Measurements from ENCODE around the gene HDAC8. TPM values are rescaled to one million over a fixed set of nuclear protein-coding genes. Genes with fewer than 3 reads are reported as not detected.
"Not testable (repeated sequence)": the region's sequence is repeated elsewhere in the genome, so short reads cannot be mapped to it uniquely, and the experiment has no call there.

HDAC8 gene
- total and polyA plus RNA-seq, 2 donors from 2014 or later: 32.9 to 38.4 TPM

- TF ChIP-seq CTCF (IDR thresholded peaks at IDR 0.05; ENCODE audit: borderline replicate concordance, extremely low read depth, insufficient read depth): no peak
- H3K4me1 ChIP-seq (ENCODE audit: control insufficient read depth in 2 of 3, insufficient read depth in 2 of 3, low read depth in 1 of 3, low read length in 3 of 3): no peaks in the 10 kb centered on the region
- no peak for FAIRE-seq
Observed at GRCh38 chrX:72569786-72570185, 2.9 kb downstream of the HDAC8 start.

GRCh38 chrX:72568406-72569092 lies 4.1 kb downstream of the HDAC8 start:
- Histone ChIP-seq H3K9ac (ENCODE audit: low read length in 3 of 3) (no peak overlapping the region), H3K4me3 (ENCODE audit: low read length in 3 of 3) (no peak overlapping the region), H3K9me3 (ENCODE audit: control insufficient read depth in 2 of 3, insufficient read depth in 1 of 3, low read length in 3 of 3) (no peaks in the 10 kb centered on the region), H3K27me3 (ENCODE audit: control insufficient read depth, insufficient read depth, low read length) (no peaks in the 10 kb centered on the region), H3K36me3 (ENCODE audit: control insufficient read depth in 2 of 3, insufficient read depth in 3 of 3, low read length in 3 of 3) (peaks cover 0 to 11% (median 3%) of the 10 kb centered on the region in 3 donors), H3K4me1 (ENCODE audit: control insufficient read depth in 2 of 3, insufficient read depth in 2 of 3, low read depth in 1 of 3, low read length in 3 of 3) (no peaks in the 10 kb centered on the region), H3K27ac (ENCODE audit: low read depth in 2 of 2, low read length in 2 of 2) (no peak overlapping the region)
- DNase-seq (no peak), FAIRE-seq (no peak)
- no peak for TF ChIP-seq CTCF (IDR thresholded peaks at IDR 0.05; ENCODE audit: borderline replicate concordance, extremely low read depth, insufficient read depth)
- intact Hi-C loops (cut with DNase I): no loop called here

More at GRCh38 chrX:72569786-72570185, 2.9 kb downstream of the HDAC8 start:
- peaks cover 0 to 11% (median 3%) of the 10 kb centered on the region in 3 donors for H3K36me3 ChIP-seq (ENCODE audit: control insufficient read depth in 2 of 3, insufficient read depth in 3 of 3, low read length in 3 of 3)
- no peak for DNase-seq
- intact Hi-C loops (cut with DNase I): no loop called here
- H3K27ac ChIP-seq (ENCODE audit: low read depth in 2 of 2, low read length in 2 of 2): no peak overlapping the region
- no peaks in the 10 kb centered on the region for H3K9me3 ChIP-seq (ENCODE audit: control insufficient read depth in 2 of 3, insufficient read depth in 1 of 3, low read length in 3 of 3)
- no peak overlapping the region for H3K4me3 ChIP-seq (ENCODE audit: low read length in 3 of 3)
- H3K9ac ChIP-seq (ENCODE audit: low read length in 3 of 3): no peak overlapping the region
- H3K27me3 ChIP-seq (ENCODE audit: control insufficient read depth, insufficient read depth, low read length): no peaks in the 10 kb centered on the region

GRCh38 chrX:72566448-72566847 lies 6.2 kb downstream of the HDAC8 start:
- no peak overlapping the region for H3K9ac ChIP-seq (ENCODE audit: low read length in 3 of 3)
- no peak for TF ChIP-seq CTCF (IDR thresholded peaks at IDR 0.05; ENCODE audit: borderline replicate concordance, extremely low read depth, insufficient read depth)
- H3K4me3 ChIP-seq (ENCODE audit: low read length in 3 of 3): no peak overlapping the region
- H3K9me3 ChIP-seq (ENCODE audit: control insufficient read depth in 2 of 3, insufficient read depth in 1 of 3, low read length in 3 of 3): no peaks in the 10 kb centered on the region
- no peak for DNase-seq
- no peak overlapping the region for H3K27ac ChIP-seq (ENCODE audit: low read depth in 2 of 2, low read length in 2 of 2)
- FAIRE-seq: no peak
- H3K36me3 ChIP-seq (ENCODE audit: control insufficient read depth in 2 of 3, insufficient read depth in 3 of 3, low read length in 3 of 3): peaks cover 0 to 11% (median 3%) of the 10 kb centered on the region in 3 donors
- no peaks in the 10 kb centered on the region for H3K4me1 ChIP-seq (ENCODE audit: control insufficient read depth in 2 of 3, insufficient read depth in 2 of 3, low read depth in 1 of 3, low read length in 3 of 3)
- H3K27me3 ChIP-seq (ENCODE audit: control insufficient read depth, insufficient read depth, low read length): no peaks in the 10 kb centered on the region
- intact Hi-C loops (cut with DNase I): no loop called here

GRCh38 chrX:72559655-72560054 lies 13.0 kb downstream of the HDAC8 start:
- intact Hi-C loops (cut with DNase I); H3K4me1 ChIP-seq (ENCODE audit: control insufficient read depth in 2 of 3, insufficient read depth in 2 of 3, low read depth in 1 of 3, low read length in 3 of 3); FAIRE-seq; H3K9me3 ChIP-seq (ENCODE audit: control insufficient read depth in 2 of 3, insufficient read depth in 1 of 3, low read length in 3 of 3); H3K36me3 ChIP-seq (ENCODE audit: control insufficient read depth in 2 of 3, insufficient read depth in 3 of 3, low read length in 3 of 3); H3K9ac ChIP-seq (ENCODE audit: low read length in 3 of 3); DNase-seq; H3K27me3 ChIP-seq (ENCODE audit: control insufficient read depth, insufficient read depth, low read length); H3K27ac ChIP-seq (ENCODE audit: low read depth in 2 of 2, low read length in 2 of 2); H3K4me3 ChIP-seq (ENCODE audit: low read length in 3 of 3): not testable (repeated sequence)
